HFF-Myc (cell line): Measurements from ENCODE around the gene TMEM89.

Source experiments
- DNase-seq: peaks from one replicate; pipeline ENCODE4 v3.0.0-alpha.2; 2011; ENCODE audit warnings: low read depth; ENCODE audit errors: extremely low read depth
- H3K4me3 ChIP-seq: replicated peaks from 2 replicates; pipeline ENCODE4 v1.5.1; 2011; ENCODE audit warnings: low read depth, mild to moderate bottlenecking, control low read depth, low read length
- TF ChIP-seq, protein P1 (sequence below): IDR thresholded peaks from 2 replicates; pipeline ENCODE4 v1.5.1; 2012; ENCODE audit warnings: mild to moderate bottlenecking, low read depth, low read length, control low read depth; ENCODE audit errors: missing control alignments

The TMEM89 gene

DNA sequence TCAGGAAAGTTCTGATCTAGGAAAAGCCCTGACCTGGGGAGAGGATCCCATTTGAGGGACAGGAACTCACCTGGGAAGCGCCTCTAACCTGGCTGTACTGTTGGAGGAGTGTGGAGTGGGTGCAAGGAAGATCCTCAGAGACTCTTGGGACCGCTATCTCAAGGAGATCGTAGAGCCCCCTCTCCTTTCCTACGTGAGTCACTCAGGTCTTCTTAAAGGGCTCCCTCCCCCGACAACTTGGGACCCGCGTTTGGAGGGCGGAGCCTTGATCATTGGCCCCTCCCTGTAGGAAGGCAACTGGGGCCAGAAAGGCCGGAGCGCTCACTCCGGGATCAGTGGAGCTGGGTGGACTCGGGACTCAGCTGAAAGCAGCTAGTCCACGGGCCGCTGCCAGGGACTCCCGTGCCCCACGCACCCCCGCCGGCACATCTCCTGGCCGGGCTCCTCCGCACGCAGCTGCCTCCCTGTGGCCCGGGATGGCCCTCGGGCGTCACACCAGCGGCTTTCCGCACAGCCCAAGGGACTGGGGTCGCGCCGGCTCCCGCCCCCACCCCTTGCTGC, 13.2 kb upstream of the TMEM89 start:
- peak; percentile 29 for DNase-seq
- peak overlapping the region; percentile 91 for H3K4me3 ChIP-seq
- TF ChIP-seq, protein P1, sequence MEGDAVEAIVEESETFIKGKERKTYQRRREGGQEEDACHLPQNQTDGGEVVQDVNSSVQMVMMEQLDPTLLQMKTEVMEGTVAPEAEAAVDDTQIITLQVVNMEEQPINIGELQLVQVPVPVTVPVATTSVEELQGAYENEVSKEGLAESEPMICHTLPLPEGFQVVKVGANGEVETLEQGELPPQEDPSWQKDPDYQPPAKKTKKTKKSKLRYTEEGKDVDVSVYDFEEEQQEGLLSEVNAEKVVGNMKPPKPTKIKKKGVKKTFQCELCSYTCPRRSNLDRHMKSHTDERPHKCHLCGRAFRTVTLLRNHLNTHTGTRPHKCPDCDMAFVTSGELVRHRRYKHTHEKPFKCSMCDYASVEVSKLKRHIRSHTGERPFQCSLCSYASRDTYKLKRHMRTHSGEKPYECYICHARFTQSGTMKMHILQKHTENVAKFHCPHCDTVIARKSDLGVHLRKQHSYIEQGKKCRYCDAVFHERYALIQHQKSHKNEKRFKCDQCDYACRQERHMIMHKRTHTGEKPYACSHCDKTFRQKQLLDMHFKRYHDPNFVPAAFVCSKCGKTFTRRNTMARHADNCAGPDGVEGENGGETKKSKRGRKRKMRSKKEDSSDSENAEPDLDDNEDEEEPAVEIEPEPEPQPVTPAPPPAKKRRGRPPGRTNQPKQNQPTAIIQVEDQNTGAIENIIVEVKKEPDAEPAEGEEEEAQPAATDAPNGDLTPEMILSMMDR, result no peak

DNA sequence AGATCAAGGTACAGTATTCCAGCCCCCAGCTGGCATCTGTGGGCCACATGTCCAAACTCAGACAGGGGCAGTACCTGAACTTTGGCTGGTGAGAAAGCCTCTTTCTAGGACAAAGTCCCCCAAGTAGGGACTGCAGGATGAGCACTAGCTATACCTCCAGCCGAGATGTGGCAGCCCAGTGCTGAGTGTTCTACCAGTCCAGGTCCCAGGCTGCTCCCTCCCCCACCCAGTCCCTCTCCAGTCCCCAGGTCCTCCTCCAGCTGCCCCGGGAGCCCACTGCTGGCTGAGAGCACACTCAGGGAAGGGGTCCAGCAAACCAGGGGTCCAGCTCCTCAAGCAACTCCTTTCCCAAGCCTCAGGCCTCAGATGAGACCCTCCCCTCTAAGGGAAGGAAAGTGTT, 12.2 kb upstream of the TMEM89 start:
- DNase-seq, result no peak
- peak overlapping the region; percentile 91 for H3K4me3 ChIP-seq
- TF ChIP-seq, protein P1, result no peak

DNA sequence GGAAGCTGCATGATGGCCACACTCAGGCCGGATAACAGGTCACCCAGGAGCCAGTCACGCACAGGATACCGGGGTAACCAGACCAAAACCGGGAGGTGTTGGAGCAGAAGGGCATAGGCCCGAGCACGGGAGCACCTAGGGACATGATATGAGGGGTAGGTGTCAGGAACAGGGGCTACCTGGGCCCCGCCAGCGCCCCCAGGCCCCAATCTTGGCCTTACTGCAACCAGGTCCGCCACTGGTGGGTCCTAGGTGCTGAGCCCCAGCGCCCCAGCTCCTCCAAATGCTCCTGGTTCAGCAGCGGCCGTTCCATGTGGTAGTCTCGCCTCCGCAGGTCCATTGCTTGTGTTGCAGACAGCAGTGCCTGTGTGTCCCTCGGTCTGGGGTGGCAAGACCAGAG, 11.7 kb upstream of the TMEM89 start:
- H3K4me3 ChIP-seq, result no peak overlapping the region
- TF ChIP-seq, protein P1, result no peak
- no peak for DNase-seq

DNA sequence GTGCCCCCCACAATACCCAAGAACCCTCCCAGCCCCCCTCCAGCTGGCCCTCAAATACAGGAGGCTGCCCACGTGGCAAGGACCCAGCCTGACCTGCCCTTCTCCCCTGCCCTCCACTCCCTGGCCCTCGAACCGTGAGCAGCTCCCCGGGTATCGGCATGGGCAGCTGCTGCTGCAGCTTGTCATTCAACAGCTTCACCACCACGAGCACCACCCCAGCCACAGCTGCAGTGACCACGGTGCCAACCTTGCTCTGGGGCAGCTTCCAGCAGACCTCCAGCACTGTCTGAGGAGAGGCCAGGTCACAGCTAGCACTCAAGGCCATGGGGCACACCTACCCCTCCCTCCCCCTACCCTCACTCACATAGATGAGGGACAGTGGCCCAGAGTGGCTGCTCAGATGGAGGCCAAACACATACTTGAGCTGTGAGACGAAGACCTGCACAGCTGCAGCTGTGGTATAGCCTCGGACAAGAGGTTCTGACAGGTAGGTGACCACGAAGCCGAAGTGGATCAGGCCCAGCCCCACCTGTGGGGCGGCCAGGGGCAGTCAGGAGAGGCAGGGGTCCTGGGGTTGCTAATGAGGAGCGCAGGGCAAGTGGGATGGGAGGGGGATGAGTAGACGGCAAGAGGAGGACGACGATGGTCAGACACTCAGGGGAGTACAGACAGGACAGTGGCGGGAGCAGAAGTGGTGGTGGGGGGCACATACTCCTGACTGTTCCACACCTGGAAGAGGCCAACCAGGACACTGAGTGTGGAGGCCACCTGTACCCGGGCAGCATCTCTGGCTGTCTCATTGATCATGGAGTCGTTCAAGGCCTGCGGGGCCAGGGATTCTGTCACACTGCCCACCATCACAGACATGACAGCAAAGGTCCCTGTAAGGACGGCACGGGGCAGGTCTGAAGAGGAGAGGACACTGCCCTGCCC, 10.2 kb upstream of the TMEM89 start:
- DNase-seq, result no peak
- TF ChIP-seq, protein P1, result no peak
- no peak overlapping the region for H3K4me3 ChIP-seq

DNA sequence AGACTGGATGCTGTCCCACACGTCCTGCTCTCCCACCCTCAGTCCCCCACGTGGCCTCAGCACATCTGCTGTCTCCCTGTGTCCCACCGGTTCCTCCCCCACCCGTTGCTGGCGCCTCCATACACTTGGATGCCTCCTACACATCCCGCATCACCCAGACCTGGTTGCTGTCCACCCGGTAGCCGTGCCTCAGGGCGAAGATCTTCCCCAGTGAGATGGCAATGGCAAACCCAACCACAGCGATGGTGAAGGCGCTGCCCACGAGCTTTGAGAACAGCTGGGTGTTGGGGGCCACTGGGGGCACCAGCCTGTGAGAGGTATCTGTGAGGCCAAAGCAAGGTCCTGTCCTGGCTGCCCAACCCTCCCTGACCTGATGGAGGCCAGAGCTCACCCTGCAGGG, 9.3 kb upstream of the TMEM89 start:
- no peak for DNase-seq
- TF ChIP-seq, protein P1, result no peak
- H3K4me3 ChIP-seq, result no peak overlapping the region

DNA sequence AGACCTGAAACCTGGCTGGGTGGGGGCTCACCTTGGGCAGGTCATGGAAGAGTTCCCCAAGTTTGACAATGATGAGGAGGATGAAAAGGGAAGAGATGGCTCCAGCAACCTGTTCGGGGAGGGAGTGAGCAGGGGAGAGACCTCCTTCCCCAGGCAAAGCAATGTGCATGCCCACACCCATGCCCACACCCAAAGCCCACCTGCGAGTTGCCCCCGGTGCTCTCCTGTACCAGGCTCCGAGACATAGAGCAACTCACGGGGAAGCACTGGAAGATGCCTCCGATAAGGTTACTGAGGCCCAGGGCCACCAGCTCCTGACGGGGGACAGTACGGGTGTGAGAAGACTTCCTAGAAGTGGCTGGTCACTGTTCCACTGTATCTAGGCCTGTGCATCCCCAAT, 8.8 kb upstream of the TMEM89 start:
- no peak overlapping the region for H3K4me3 ChIP-seq
- TF ChIP-seq, protein P1, result no peak
- DNase-seq, result no peak
